K562 (cell line): Measurements from ENCODE around the gene AAK1. TPM values are rescaled to one million over a fixed set of nuclear protein-coding genes. Genes with fewer than 3 reads are reported as not detected.

Source experiments
- ATAC-seq: fragments of 200-7000 bp; cut with Tn5 transposase; 3 replicates; pipeline ENCODE4 v1.9.1; 2020; ENCODE audit warnings: moderate library complexity
- BruUV-seq: library from RNA; stranded (reverse); fragments of 400-500 nt; replicated peaks from 2 replicates; lab custom pipeline; 2021; lab: Mats Ljungman, UMichigan
- CTCF ChIA-PET: fragments of 300-600 bp; formaldehyde crosslinking; extraction: SDS; loops from one replicate; lab custom pipeline; 2021; ENCODE audit warnings: low intra/inter-chr PET ratio; lab: Yijun Ruan, JAX
- POLR2A ChIA-PET: fragments of 300-600, 350-650 bp; sonication (Branson Sonifier 250); formaldehyde crosslinking; extraction: SDS; loops from one replicate; lab custom pipeline; 2021; ENCODE audit warnings: antibody characterized with exemption, inconsistent platforms; lab: Yijun Ruan, JAX
- DNase-seq, 4 experiments: peaks; one replicate each; pipeline versions ENCODE4 v3.0.0 to v3.0.0-alpha.2; 2011 to 2018; ENCODE audit warnings: low spot score in 3 of 4, mixed read lengths in 3 of 4; ENCODE audit errors: extremely low read depth in 1 of 4
- FAIRE-seq: peaks from 2 replicates; lab custom pipeline; 2011; peaks lifted over from hg19 to GRCh38; lab: Jason Lieb, UNC
- H2AFZ ChIP-seq: 2 replicates; pipeline ENCODE4 v1.6.0; 2011; ENCODE audit warnings: low read depth, low read length, control low read depth, inconsistent platforms
- H3K27ac ChIP-seq: fragments of 200-600 bp; 3 replicates; pipeline ENCODE4 v1.8.0; 2011; ENCODE audit warnings: low read depth, mild to moderate bottlenecking, control low read depth, inconsistent platforms, low read length, moderate library complexity, mixed read lengths; ENCODE audit errors: extremely low read depth
- H3K27me3 ChIP-seq, 2 experiments: fragments of 300-600 bp in 1 of 2; 2 replicates in 1 of 2; 3 replicates in 1 of 2; pipeline versions ENCODE4 v1.6.0 to v1.8.0; 2011; ENCODE audit warnings: inconsistent platforms in 2 of 2, low read length in 2 of 2, mild to moderate bottlenecking in 1 of 2, mixed read lengths in 1 of 2, moderate library complexity in 1 of 2; ENCODE audit not compliant: control insufficient read depth in 2 of 2, insufficient read depth in 2 of 2
- H3K36me3 ChIP-seq: fragments of 300-600 bp; 3 replicates; pipeline ENCODE4 v1.8.0; 2011; ENCODE audit warnings: mild to moderate bottlenecking, low read length, inconsistent platforms; ENCODE audit not compliant: control insufficient read depth, insufficient read depth
- H3K4me1 ChIP-seq, 2 experiments: fragments of 200-600 bp in 1 of 2; replicated peaks in 1 of 2; 2 replicates in 1 of 2; 3 replicates in 1 of 2; pipeline versions ENCODE4 v1.5.1 to v1.8.0; 2011; ENCODE audit warnings: inconsistent platforms in 2 of 2, low read length in 2 of 2, mild to moderate bottlenecking in 1 of 2, mixed read lengths in 1 of 2, moderate library complexity in 1 of 2; ENCODE audit not compliant: control insufficient read depth in 2 of 2, insufficient read depth in 2 of 2
- H3K4me2 ChIP-seq: 2 replicates; pipeline ENCODE4 v1.6.1; 2011; ENCODE audit warnings: low read length, control low read depth, inconsistent platforms, mixed read lengths; ENCODE audit not compliant: insufficient read depth
- H3K4me3 ChIP-seq: fragments of 200-600 bp; sonication (generic), shearing (Covaris generic); 2 replicates; pipeline ENCODE4 v1.5.1; 2016; ENCODE audit warnings: control low read depth, inconsistent platforms
- H3K79me2 ChIP-seq: fragments of 200-600 bp; 3 replicates; pipeline ENCODE4 v1.8.0; 2011; ENCODE audit warnings: low read length, inconsistent platforms; ENCODE audit not compliant: control insufficient read depth, insufficient read depth
- H3K9ac ChIP-seq, 2 experiments: 2 replicates each; pipeline versions ENCODE4 v1.6.0 to v1.6.1; 2011; ENCODE audit warnings: low read depth in 2 of 2, low read length in 2 of 2, control low read depth in 1 of 2, inconsistent platforms in 1 of 2, mild to moderate bottlenecking in 1 of 2, mixed read lengths in 1 of 2; ENCODE audit not compliant: insufficient read depth in 1 of 2
- H3K9me1 ChIP-seq: one replicate; pipeline ENCODE4 v1.6.0; 2011; ENCODE audit warnings: inconsistent platforms, mild to moderate bottlenecking, low read length, moderate library complexity; ENCODE audit not compliant: control insufficient read depth, insufficient read depth
- H3K9me3 ChIP-seq: replicated peaks from 2 replicates; pipeline ENCODE4 v1.5.1; 2011; ENCODE audit warnings: low read depth, low read length, inconsistent platforms; ENCODE audit not compliant: control insufficient read depth, insufficient read depth
- H4K20me1 ChIP-seq: replicated peaks from 2 replicates; pipeline ENCODE4 v1.6.1; 2011; ENCODE audit warnings: low read length, inconsistent platforms, mixed read lengths; ENCODE audit not compliant: control insufficient read depth, insufficient read depth
- C11orf30 ChIP-seq: fragments of 450-650 bp; IDR thresholded peaks from 2 replicates; pipeline ENCODE4 v1.6.1; 2016; ENCODE audit warnings: low read depth, mild to moderate bottlenecking
- CBX1 ChIP-seq: sonication (generic); IDR thresholded peaks from 2 replicates; pipeline ENCODE4 v1.6.1; 2016; ENCODE audit warnings: antibody characterized with exemption, low read depth, mild to moderate bottlenecking
- CBX8 ChIP-seq: fragments of 200-600 bp; sonication (generic); IDR thresholded peaks from 2 replicates; pipeline ENCODE4 v1.6.1; 2012; ENCODE audit warnings: borderline replicate concordance, mixed run types, low read depth, mild to moderate bottlenecking, moderate library complexity, mixed read lengths, low read length, control low read depth, inconsistent platforms; ENCODE audit not compliant: poor library complexity, severe bottlenecking; ENCODE audit errors: extremely low read depth
- EZH2 ChIP-seq: IDR thresholded peaks from 2 replicates; pipeline ENCODE4 v1.6.1; 2012; ENCODE audit warnings: low read depth, mild to moderate bottlenecking, inconsistent platforms, low read length, borderline replicate concordance
- GTF2A2 ChIP-seq: IDR thresholded peaks from 2 replicates; pipeline ENCODE4 v1.6.1; 2016; ENCODE audit warnings: mild to moderate bottlenecking, missing genetic modification characterization, missing compliant biosample characterization
- MEF2D ChIP-seq: conservative IDR thresholded peaks from 2 replicates; pipeline ENCODE4 v1.6.1; 2016; ENCODE audit warnings: low read depth, missing genetic modification characterization, missing compliant biosample characterization
- NCOR1 ChIP-seq: fragments of 450-650 bp; IDR thresholded peaks from 2 replicates; pipeline ENCODE4 v1.6.1; 2016; ENCODE audit warnings: mild to moderate bottlenecking, moderate library complexity
- NFE2 ChIP-seq: IDR thresholded peaks from 2 replicates; pipeline ENCODE4 v1.6.1; 2014; ENCODE audit warnings: antibody characterized with exemption, low read depth
- RBBP5 ChIP-seq: fragments of 200-600 bp; sonication (generic); IDR thresholded peaks from 2 replicates; pipeline ENCODE4 v1.6.1; 2012; ENCODE audit warnings: borderline replicate concordance, mild to moderate bottlenecking, low read length, control low read depth, inconsistent platforms; ENCODE audit not compliant: insufficient read depth, poor library complexity, severe bottlenecking
- RUNX1 ChIP-seq: sonication (generic); IDR thresholded peaks from 2 replicates; pipeline ENCODE4 v1.6.1; 2016; ENCODE audit warnings: antibody characterized with exemption, low read depth
- ZBTB17 ChIP-seq: fragments of 450-650 bp; formaldehyde crosslinking; IDR thresholded peaks from 2 replicates; pipeline ENCODE4 v1.4.0; 2020; ENCODE audit warnings: mild to moderate bottlenecking
- ZBTB8A ChIP-seq: fragments of 450-650 bp; IDR thresholded peaks from 2 replicates; pipeline ENCODE4 v1.6.1; 2018; ENCODE audit warnings: mild to moderate bottlenecking, moderate library complexity; ENCODE audit not compliant: partially characterized antibody
- ZNF263 ChIP-seq: sonication (generic); formaldehyde crosslinking; IDR thresholded peaks from 2 replicates; pipeline ENCODE4 v1.8.0; 2022; ENCODE audit warnings: mild to moderate bottlenecking, missing genetic modification reagents, borderline replicate concordance
- WGBS: fragments of 100-300 bp; shearing (Covaris generic); methylation state at CpG from one replicate; pipeline ENCODE4 v1.1.6; 2016; ENCODE audit warnings: low coverage, mixed read lengths; ENCODE audit not compliant: insufficient coverage; ENCODE audit errors: missing lambda C conversion rate; 5-methylcytosine and 5-hydroxymethylcytosine counted together
- in situ Hi-C: fragments of 300-500 bp; cut with MboI; formaldehyde crosslinking; loops from 4 replicates; pipeline ENCODE4 v1.15.0; 2018; ENCODE audit warnings: inconsistent platforms, mixed read lengths
- intact Hi-C: fragments of 100-400 bp; cut with micrococcal nuclease; formaldehyde crosslinking; loops from 2 replicates; pipeline ENCODE4 v1.14.2; 2022
- polyA plus RNA-seq, 8 experiments: library from polyadenylated mRNA; depleted of rRNA in 4 of 8; stranded (reverse) in 5 of 8; unstranded in 3 of 8; fragments of >200 nt; fragmentation: Nextera tagmentation in 2 of 8; fragmentation: Illumina TruSeq in 1 of 8; extraction: Ambion mirVana in 2 of 8; extraction: Trizol in 1 of 8; gene quantifications; 2 replicates each; pipeline versions ENCODE4 v1.2.1 to v1.2.3, GENCODE V29; 2011 to 2014; ENCODE audit warnings: inconsistent platforms in 1 of 8, missing spikeins in 1 of 8
- total RNA-seq, 7 experiments: library from RNA; depleted of rRNA in 6 of 7; stranded (reverse); fragments of >200 nt in 6 of 7; fragmentation: Illumina TruSeq in 2 of 7; extraction: Trizol in 2 of 7; gene quantifications; 2 replicates each; pipeline versions ENCODE4 v1.2.1 to v1.2.3, GENCODE V29; 2011 to 2021; ENCODE audit warnings: low replicate concordance in 1 of 7
- TF ChIP-seq, protein P1 (sequence below): sonication (generic); formaldehyde crosslinking; IDR thresholded peaks from 2 replicates; pipeline ENCODE4 v1.4.0; 2020; ENCODE audit warnings: mild to moderate bottlenecking, missing genetic modification reagents
- TF ChIP-seq, protein P2 (sequence below): fragments of 250-450 bp; sonication (Bioruptor Pico); IDR thresholded peaks from 2 replicates; pipeline ENCODE4 v1.4.0; 2020

AAK1 gene
- total and polyA plus RNA-seq, 9 of the 15 experiments (the other 6 are each of a cell fraction or from before 2014, with no cell fraction given): 0.89 to 17.1 (median 6.0) TPM

DNA sequence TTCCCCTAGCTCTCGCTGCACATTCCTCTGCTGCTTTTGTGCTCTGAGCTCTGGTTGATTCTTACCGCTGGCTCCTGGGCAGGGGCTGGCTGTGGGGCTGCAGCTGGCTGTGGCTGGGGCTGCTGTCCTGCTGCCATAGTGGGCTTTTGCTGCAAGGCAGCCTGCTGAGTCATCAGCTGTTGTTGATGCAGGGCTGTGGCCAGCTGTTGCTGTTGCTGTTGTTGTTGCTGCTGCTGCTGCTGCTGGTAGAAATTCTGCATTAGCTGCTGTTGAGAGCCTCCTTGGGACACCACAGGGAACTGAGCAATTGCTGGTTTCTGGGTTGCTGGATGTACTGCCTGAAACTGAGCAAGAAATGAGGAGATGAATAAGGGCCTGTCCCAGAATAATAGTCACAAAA is 129.1 kb downstream of the AAK1 start (continued):
- TF ChIP-seq, protein P1, sequence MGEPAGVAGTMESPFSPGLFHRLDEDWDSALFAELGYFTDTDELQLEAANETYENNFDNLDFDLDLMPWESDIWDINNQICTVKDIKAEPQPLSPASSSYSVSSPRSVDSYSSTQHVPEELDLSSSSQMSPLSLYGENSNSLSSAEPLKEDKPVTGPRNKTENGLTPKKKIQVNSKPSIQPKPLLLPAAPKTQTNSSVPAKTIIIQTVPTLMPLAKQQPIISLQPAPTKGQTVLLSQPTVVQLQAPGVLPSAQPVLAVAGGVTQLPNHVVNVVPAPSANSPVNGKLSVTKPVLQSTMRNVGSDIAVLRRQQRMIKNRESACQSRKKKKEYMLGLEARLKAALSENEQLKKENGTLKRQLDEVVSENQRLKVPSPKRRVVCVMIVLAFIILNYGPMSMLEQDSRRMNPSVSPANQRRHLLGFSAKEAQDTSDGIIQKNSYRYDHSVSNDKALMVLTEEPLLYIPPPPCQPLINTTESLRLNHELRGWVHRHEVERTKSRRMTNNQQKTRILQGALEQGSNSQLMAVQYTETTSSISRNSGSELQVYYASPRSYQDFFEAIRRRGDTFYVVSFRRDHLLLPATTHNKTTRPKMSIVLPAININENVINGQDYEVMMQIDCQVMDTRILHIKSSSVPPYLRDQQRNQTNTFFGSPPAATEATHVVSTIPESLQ: no peak
- TF ChIP-seq NFE2 (peak; percentile 31; the same call in 1 of the 2 replicates), MEF2D (tag) (no peak), GTF2A2 (tag) (no peak)

DNA sequence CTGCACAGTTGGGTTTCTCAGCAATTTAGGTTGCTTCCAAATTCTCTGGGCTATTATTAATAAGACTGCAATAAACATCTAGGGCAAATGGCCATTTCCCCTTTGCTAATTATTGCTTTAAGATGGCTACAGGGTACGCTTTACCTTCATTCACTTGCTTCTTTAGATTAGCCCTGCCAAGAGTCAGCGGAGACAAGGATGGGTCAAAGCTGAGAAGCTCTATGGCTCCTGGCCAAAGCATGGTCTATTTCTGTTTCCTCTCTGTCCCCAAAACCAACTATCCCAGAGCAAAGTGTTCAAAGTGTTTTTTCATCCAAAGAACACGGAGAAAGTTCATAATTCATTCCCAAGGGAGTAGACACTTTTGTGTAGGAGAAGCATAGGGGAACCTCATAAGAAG is 131.1 kb downstream of the AAK1 start:
- ATAC-seq (no peak), DNase-seq (no peak), FAIRE-seq (no peak)
- H3K27me3 ChIP-seq: no peaks in the 10 kb centered on the region
- BruUV-seq: no TSS peak
- intact Hi-C loops: no loop called here
- ChIA-PET POLR2A (no interaction called here), CTCF (no interaction called here)
- no peaks in the 10 kb centered on the region for H3K9me3 ChIP-seq
- H3K4me3 ChIP-seq: no peak overlapping the region
- H3K36me3 ChIP-seq: peaks cover 11% of the 10 kb centered on the region; the same call in 2 of the 3 replicates
- WGBS: 51% methylated on average over 3 of the region's 3 CpGs
- no peak overlapping the region for H3K27ac ChIP-seq
- no peaks in the 10 kb centered on the region for H3K79me2 ChIP-seq
- no peaks in the 10 kb centered on the region for H3K9me1 ChIP-seq
- H3K9ac ChIP-seq: no peak overlapping the region
- H3K4me2 ChIP-seq: no peak overlapping the region
- in situ Hi-C loops: no loop called here
- no peak overlapping the region for H2AFZ ChIP-seq
- peaks cover 3% of the 10 kb centered on the region in 2 experiments; a peak in 2 of 5 replicates for H3K4me1 ChIP-seq
- no peaks in the 10 kb centered on the region for H4K20me1 ChIP-seq
- TF ChIP-seq, protein P2, sequence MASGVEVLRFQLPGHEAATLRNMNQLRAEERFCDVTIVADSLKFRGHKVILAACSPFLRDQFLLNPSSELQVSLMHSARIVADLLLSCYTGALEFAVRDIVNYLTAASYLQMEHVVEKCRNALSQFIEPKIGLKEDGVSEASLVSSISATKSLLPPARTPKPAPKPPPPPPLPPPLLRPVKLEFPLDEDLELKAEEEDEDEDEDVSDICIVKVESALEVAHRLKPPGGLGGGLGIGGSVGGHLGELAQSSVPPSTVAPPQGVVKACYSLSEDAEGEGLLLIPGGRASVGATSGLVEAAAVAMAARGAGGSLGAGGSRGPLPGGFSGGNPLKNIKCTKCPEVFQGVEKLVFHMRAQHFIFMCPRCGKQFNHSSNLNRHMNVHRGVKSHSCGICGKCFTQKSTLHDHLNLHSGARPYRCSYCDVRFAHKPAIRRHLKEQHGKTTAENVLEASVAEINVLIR (CRISPR knock-in tag): no peak
- TF ChIP-seq ZNF263 (no peak), CBX8 (no peak), RBBP5 (no peak), EZH2 (no peak), NFE2 (no peak), NCOR1 (no peak), ZBTB17 (CRISPR knock-in tag) (no peak), CBX1 (no peak), C11orf30 (no peak), ZBTB8A (no peak), RUNX1 (no peak)
